ENCODE results near the gene IGFBP2.

Gene IGFBP2

GRCh38 chr2:216713691-216714336 lies 80.6 kb downstream of the IGFBP2 start:
- no peak for DNase-seq

Data from NCI-H1092 treated with DMSO at 0.1 percent for 48 hours (cell line).